ENCODE results near the gene BABAM2. TPM values are rescaled to one million over a fixed set of nuclear protein-coding genes. Genes with fewer than 3 reads are reported as not detected.

Gene BABAM2
- total RNA-seq, 4 donors from 2014 or later, result 33.2 to 70.3 (median 38.6) TPM

DNA sequence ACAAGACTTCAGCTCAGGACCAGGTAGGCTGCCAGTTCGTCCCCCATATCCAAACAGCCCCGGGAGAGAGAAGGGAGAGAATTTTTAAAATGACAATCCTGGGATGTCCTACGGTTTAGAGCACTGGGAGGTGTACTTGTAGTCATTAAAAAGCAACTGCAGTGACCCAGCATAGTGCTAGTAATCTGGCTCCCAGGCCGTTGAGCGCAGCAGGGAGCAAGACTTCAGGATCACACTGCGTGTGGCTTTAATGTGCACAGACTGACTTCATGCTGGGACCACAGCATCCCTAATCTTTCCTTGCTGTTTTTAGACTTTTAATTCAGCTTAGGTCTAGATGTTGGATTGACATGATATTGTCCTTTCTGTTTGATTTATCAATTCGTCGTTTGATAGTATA is 282.8 kb downstream of the BABAM2 start:
- WGBS, 2 donors, result 91% methylated on average over 8 of the region's 8 CpGs
- Histone ChIP-seq H3K27ac (no peak overlapping the region), H3K4me1 (no peaks in the 10 kb centered on the region), H3K36me3 (no peaks in the 10 kb centered on the region), H3K27me3 (no peaks in the 10 kb centered on the region), H3K4me3 (replicated peaks in 1 of 3) (no peak overlapping the region), H3K9me3 (no peaks in the 10 kb centered on the region)
- TF ChIP-seq, protein P1, sequence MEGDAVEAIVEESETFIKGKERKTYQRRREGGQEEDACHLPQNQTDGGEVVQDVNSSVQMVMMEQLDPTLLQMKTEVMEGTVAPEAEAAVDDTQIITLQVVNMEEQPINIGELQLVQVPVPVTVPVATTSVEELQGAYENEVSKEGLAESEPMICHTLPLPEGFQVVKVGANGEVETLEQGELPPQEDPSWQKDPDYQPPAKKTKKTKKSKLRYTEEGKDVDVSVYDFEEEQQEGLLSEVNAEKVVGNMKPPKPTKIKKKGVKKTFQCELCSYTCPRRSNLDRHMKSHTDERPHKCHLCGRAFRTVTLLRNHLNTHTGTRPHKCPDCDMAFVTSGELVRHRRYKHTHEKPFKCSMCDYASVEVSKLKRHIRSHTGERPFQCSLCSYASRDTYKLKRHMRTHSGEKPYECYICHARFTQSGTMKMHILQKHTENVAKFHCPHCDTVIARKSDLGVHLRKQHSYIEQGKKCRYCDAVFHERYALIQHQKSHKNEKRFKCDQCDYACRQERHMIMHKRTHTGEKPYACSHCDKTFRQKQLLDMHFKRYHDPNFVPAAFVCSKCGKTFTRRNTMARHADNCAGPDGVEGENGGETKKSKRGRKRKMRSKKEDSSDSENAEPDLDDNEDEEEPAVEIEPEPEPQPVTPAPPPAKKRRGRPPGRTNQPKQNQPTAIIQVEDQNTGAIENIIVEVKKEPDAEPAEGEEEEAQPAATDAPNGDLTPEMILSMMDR (IDR thresholded peaks at IDR 0.05), result no peak
- no peak for TF ChIP-seq POLR2A (IDR thresholded peaks at IDR 0.05)
- intact Hi-C loops (cut with DNase I), result no loop called here
- no peak for DNase-seq

DNA sequence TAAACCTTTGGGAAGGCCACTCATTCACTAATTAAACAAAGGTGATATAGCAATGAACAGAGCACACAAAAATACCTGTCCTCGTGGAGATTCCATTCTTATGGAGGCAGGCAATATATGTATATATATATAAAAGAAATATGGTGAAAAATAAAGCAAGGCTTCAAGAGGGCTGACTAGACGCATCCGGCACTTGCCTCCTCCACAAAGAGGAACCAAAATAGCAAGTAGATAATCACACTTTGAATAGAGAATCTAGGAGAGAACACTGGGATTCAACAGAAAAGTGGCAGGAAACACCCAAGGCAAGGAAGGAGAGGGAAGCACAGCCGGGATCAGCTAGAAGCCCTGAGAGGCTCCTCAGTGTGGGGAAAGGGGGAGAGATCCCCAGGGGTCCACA is 283.7 kb downstream of the BABAM2 start:
- DNase-seq, result no peak
- Histone ChIP-seq H3K4me1 (no peaks in the 10 kb centered on the region), H3K4me3 (replicated peaks in 1 of 3) (no peak overlapping the region), H3K36me3 (no peaks in the 10 kb centered on the region), H3K27ac (no peak overlapping the region), H3K27me3 (no peaks in the 10 kb centered on the region), H3K9me3 (no peaks in the 10 kb centered on the region)
- intact Hi-C loops (cut with DNase I), result no loop called here
- WGBS, 2 donors, result 97 to 98% methylated on average over 4 of the region's 4 CpGs
- TF ChIP-seq, protein P1 (IDR thresholded peaks at IDR 0.05), result no peak
- TF ChIP-seq POLR2A (IDR thresholded peaks at IDR 0.05), result no peak

DNA sequence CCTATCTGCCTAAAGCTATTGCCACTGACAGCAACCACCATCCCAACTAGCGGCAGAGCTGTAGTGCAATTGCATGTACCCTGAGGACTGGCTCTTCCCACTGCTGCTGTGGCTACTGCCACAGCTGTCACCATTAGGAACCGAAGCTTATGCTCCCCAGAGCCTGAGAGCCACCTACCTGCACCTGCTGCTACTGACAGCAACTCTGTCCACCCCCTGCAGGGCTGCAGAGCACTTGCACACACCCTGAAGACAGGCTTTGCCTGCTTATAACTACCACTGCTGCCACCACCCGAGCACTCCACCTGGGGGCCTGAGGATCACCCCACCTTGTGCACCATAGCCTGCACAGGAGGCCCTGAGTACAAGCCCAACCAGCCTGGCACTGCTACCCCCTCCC is 284.5 kb downstream of the BABAM2 start:
- Histone ChIP-seq H3K4me1 (no peaks in the 10 kb centered on the region), H3K27ac (no peak overlapping the region), H3K36me3 (no peaks in the 10 kb centered on the region), H3K4me3 (replicated peaks in 1 of 3) (no peak overlapping the region), H3K27me3 (no peaks in the 10 kb centered on the region), H3K9me3 (no peaks in the 10 kb centered on the region)
- 95 to 100% methylated on average over 3 of the region's 3 CpGs for WGBS, 2 donors
- DNase-seq, result no peak
- no peak for TF ChIP-seq POLR2A (IDR thresholded peaks at IDR 0.05)
- TF ChIP-seq, protein P1 (IDR thresholded peaks at IDR 0.05), result no peak
- intact Hi-C loops (cut with DNase I), result no loop called here

DNA sequence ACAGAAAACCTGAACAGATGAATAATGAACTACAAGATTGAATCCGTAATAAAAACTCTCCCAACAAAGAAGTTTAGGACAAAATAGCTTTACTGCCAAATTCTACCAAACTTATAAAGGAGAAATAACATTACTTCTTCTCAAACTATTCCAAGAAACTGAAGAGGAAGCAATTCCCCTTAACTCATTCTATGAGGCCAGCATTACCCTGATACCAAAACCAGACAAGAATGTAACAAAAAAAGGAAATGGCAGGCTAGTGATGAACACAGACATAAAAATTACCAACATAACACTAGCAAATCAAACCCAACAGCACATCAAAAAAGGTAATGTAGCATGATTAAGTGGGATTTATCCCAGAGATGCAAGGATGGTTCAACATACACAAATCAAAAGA is 288.4 kb downstream of the BABAM2 start:
- no peaks in the 10 kb centered on the region for H3K36me3 ChIP-seq
- TF ChIP-seq, protein P1 (IDR thresholded peaks at IDR 0.05), result no peak
- no peak for TF ChIP-seq POLR2A (IDR thresholded peaks at IDR 0.05)

DNA sequence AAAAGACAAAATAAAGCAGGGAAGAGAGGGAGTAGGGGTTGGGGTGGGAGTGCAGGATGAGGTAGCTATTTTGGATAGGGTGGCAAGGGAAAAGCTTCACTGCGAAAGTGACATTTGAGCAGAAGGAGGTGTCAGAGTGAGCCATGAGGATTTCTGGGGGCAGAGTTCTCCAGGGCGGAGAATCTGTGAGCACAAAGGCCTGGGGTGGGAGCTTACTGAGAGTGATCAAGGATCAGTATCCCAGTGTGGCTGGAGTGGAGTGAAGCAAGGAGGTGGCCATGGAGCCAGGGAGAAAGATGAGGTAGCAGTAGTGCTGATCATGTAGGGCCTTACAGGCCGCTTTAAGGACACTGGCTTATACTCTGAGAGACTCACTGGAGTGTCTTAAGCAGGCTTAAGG is 291.3 kb downstream of the BABAM2 start:
- no peaks in the 10 kb centered on the region for H3K4me1 ChIP-seq
- H3K27me3 ChIP-seq, result no peaks in the 10 kb centered on the region
- H3K36me3 ChIP-seq, result no peaks in the 10 kb centered on the region
- H3K27ac ChIP-seq, result no peak overlapping the region
- intact Hi-C loops (cut with DNase I), result no loop called here
- TF ChIP-seq POLR2A (IDR thresholded peaks at IDR 0.05), result no peak
- TF ChIP-seq, protein P1 (IDR thresholded peaks at IDR 0.05), result no peak
- H3K4me3 ChIP-seq (replicated peaks in 1 of 3), result no peak overlapping the region
- DNase-seq, result no peak
- WGBS, 2 donors, result 95 to 98% methylated on average over 3 of the region's 3 CpGs
- H3K9me3 ChIP-seq, result no peaks in the 10 kb centered on the region

More for the DNA sequence above, 288.4 kb downstream of the BABAM2 start:
- Histone ChIP-seq H3K27ac (no peak overlapping the region), H3K4me3 (replicated peaks in 1 of 3) (no peak overlapping the region), H3K27me3 (no peaks in the 10 kb centered on the region), H3K4me1 (no peaks in the 10 kb centered on the region), H3K9me3 (no peaks in the 10 kb centered on the region)
- WGBS, 2 donors, result 97 to 100% methylated on average over 1 of the region's 1 CpG
- no peak for DNase-seq
- intact Hi-C loops (cut with DNase I), result no loop called here

All from thyroid gland (tissue), 4 donors.